Measurements from ENCODE around the gene PBX1. TPM values are rescaled to one million over a fixed set of nuclear protein-coding genes. Genes with fewer than 3 reads are reported as not detected.

Gene PBX1
- total RNA-seq, 2 donors from 2014 or later = 33.3 to 37.4 TPM

DNA sequence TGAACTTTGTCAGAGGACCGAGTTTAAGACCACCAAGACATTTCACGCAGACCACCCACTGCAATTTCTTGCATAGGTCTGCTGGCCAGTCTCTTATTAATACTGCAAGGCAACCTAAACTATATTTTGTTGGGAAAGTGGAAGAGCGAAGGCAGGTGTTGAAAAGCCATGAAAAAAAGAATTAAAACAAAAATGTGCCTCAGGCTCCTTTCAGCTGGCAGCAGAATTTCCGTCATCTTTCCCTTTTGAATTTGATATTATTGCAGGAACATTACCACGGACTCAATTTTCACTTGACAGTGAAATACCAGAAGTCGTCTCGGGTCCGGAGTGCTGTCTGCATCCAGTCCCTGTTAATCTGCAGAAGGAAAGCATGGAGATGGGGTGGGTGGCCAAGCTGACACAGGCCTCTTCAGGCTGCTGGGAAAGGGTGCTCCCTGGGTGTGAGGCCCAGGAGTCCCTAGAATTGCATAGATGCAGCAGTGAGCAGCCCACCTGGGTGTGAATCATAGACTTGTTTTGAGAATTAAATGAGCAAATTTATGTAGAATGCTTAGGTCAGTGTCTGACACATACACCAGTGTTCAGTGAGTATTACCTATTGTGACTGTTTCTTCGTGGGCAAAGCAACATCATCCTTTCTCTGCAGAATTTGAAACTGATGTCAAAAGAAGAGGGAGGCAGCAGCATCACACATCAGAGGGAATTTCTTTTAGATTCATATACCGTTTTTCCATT is 150.7 kb downstream of the PBX1 start:
- peak overlapping the region in 1 of 2 donors; percentile 76 for H3K27ac ChIP-seq
- peaks cover 0 to 76% of the 10 kb centered on the region in 2 donors for H3K4me1 ChIP-seq
- no peak overlapping the region for H3K4me3 ChIP-seq
- H3K36me3 ChIP-seq = no peaks in the 10 kb centered on the region
- DNase-seq (ENCODE audit: low spot score) = no peak
- no peak for TF ChIP-seq CTCF (IDR thresholded peaks at IDR 0.05)
- H3K27me3 ChIP-seq = no peaks in the 10 kb centered on the region
- no peaks in the 10 kb centered on the region for H3K9me3 ChIP-seq

DNA sequence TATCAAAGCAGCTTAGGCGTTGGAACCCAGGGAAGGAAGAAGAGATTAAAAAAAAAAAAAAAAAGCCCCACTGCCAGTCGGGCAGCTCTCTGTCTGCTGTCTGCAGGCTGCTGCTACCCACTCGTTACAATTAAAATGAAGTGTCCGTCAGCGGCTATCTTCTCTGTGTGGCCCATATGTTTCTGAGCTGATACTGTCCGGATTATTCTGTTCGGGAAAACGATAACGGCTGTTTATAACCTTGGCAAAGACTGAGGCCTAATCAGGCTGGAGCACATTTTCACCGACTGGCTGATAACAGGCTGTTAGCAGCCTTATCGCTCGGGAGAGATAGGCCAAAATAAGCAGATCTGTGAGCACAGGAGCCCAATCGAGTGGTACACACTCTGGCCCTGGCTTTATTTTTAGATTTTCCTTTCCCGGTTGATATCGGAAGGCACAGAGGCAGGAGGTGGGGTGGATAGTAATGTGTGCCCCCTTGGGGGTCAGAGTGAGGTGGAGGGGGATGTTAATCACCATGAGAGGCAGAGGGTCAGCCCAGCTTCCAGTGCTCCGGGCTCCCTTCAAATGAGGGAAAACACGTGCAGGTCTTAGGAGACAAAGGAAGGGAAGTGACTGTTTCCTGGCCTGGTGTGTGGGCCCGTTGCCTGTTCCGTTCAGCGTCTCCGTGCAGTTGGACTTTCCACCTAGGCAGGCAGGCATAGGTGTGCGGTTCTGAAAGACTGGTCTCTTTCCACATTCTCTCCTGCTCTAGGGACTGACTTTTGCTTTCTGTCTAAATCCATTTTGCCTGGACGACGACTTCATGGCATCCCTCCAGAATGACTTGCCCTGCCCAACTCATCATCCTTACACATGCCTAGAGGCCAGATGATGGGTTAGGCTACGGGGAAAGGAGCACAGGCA is 153.4 kb downstream of the PBX1 start:
- peaks cover 0 to 60% of the 10 kb centered on the region in 2 donors for H3K4me1 ChIP-seq
- no peak for DNase-seq (ENCODE audit: low spot score)

DNA sequence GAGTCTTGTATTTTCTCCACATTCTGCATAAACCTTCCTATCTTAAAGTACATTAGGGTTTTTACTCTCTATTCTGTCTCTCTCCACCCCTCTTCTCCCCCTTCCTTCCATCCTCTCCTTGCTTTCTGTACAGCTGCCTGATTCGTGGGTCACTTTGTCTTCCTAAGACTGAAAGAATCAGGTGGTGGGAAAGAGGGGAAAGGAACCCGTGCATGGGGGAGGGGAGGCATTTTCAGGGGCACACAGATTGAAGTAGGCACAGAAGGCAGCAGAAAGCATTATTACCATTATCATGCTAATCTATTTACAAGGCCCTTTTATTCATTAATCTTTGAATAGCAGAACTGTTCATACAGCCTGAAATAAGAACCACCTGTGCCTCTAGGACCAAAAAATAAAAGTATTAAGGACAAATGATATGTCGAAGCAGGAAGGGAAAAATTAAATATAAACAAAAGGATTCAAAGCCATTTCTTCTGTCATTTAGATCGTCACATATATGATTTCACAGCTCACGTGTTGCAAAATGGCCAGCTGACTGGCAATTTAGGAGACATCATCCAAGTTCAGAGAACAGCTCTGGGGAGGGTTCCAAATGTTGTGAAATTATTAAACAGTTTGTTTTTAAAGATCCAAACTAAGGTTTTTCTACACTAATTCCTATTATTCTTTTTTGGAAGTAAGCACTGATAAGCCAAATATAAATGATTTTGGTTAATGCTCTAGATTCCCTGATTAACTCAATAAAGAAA is 154.6 kb downstream of the PBX1 start:
- peak overlapping the region; percentile 73 to 79 for H3K27ac ChIP-seq
- no peaks in the 10 kb centered on the region for H3K36me3 ChIP-seq
- no peak overlapping the region for H3K4me3 ChIP-seq
- TF ChIP-seq CTCF (IDR thresholded peaks at IDR 0.05) = no peak
- H3K4me1 ChIP-seq = peaks cover 0 to 58% of the 10 kb centered on the region in 2 donors
- no peaks in the 10 kb centered on the region for H3K9me3 ChIP-seq
- H3K27me3 ChIP-seq = no peaks in the 10 kb centered on the region
- DNase-seq (ENCODE audit: low spot score) = no peak

More for the DNA sequence above, 153.4 kb downstream of the PBX1 start:
- no peak for TF ChIP-seq CTCF (IDR thresholded peaks at IDR 0.05)
- no peak overlapping the region for H3K4me3 ChIP-seq
- H3K9me3 ChIP-seq = no peaks in the 10 kb centered on the region
- H3K27ac ChIP-seq = peak overlapping the region; percentile 73 to 79
- no peaks in the 10 kb centered on the region for H3K36me3 ChIP-seq
- H3K27me3 ChIP-seq = no peaks in the 10 kb centered on the region

DNA sequence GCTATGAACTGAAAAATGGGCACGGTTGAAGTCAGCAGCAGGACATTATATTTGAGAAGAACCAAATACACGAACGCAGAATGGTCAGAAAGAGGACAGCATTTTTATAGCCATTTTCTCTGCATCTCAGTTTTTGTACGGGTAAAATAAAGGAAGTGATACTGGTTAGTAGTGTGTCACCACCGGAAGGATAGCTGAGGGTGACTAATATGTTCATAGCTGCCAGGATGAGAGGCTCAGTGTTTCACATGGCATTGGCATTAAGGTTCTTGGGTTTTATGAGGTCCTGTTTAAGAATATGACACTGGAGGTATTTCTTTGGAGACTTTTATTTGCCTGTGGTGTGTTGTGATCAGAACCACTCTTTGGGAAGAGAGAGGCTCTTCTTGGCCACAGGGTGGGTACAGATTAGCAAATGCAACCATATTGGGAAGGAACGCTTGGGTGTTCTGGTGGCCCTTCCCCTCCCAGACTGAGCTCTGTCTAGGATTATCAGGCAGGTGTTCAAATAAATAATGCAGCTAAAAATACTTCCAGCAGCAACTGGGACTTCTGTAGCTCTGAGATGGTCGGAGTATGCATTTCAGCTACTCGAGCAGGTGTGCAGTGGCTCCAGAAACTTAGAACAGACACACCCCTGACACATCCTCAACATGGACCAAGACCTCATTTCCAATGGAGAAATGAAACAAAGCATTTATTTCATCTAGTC is 158.2 kb downstream of the PBX1 start:
- no peak for TF ChIP-seq CTCF (IDR thresholded peaks at IDR 0.05)
- Histone ChIP-seq H3K4me3 (no peak overlapping the region), H3K27ac (no peak overlapping the region), H3K27me3 (no peaks in the 10 kb centered on the region), H3K9me3 (no peaks in the 10 kb centered on the region), H3K4me1 (peaks cover 0 to 64% of the 10 kb centered on the region in 2 donors), H3K36me3 (no peaks in the 10 kb centered on the region)
- DNase-seq (ENCODE audit: low spot score) = no peak

DNA sequence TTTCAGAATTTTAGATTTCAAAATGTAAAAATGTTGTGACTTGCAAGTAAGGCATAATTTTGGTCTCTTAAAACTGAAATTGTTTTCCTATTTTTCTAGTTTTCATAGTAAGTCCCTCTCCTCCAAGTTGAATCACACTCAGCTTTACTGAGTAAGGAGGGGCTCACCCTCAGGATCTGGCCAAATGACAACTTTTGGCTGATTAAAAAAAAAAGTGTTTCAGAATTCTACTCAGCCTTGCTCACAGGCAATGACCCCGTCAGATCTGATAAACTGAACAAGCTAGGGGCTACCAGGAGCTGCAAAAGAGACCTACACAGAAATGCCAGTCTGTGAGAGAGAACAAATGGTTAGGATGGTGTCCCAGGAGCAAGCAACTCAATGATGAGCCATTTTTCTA is 159.8 kb downstream of the PBX1 start:
- no peaks in the 10 kb centered on the region for H3K36me3 ChIP-seq
- no peak for DNase-seq (ENCODE audit: low spot score)
- no peaks in the 10 kb centered on the region for H3K9me3 ChIP-seq
- H3K4me3 ChIP-seq = no peak overlapping the region
- no peak for TF ChIP-seq CTCF (IDR thresholded peaks at IDR 0.05)
- H3K27me3 ChIP-seq = no peaks in the 10 kb centered on the region
- H3K4me1 ChIP-seq = peaks cover 0 to 60% of the 10 kb centered on the region in 2 donors
- H3K27ac ChIP-seq = peak overlapping the region; percentile 35 to 51
